CD14-positive monocyte (primary cell): ENCODE results near the gene COMP. TPM values are rescaled to one million over a fixed set of nuclear protein-coding genes. Genes with fewer than 3 reads are reported as not detected.

Source experiments
- DNase-seq, 3 donors: peaks; one replicate each; pipeline ENCODE4 v3.0.0-alpha.2; 2011 to 2022
- H2AFZ ChIP-seq: 2 replicates; pipeline ENCODE4 v1.6.0; 2012; ENCODE audit warnings: mild to moderate bottlenecking, low read depth, low read length, inconsistent platforms; ENCODE audit not compliant: insufficient read depth, poor library complexity, severe bottlenecking
- H3K27ac ChIP-seq, 2 donors: 1 replicate in 1 of 2; 2 replicates in 1 of 2; pipeline ENCODE4 v1.5.1; 2012 to 2013; ENCODE audit warnings: low read length in 2 of 2, control low read depth in 1 of 2, inconsistent platforms in 1 of 2, low read depth in 1 of 2, mild to moderate bottlenecking in 1 of 2
- H3K27me3 ChIP-seq, 2 donors: one replicate each; pipeline versions ENCODE4 v1.6.0 to v1.6.1; 2011 to 2013; ENCODE audit warnings: low read length in 2 of 2; ENCODE audit not compliant: control insufficient read depth in 2 of 2, insufficient read depth in 2 of 2
- H3K36me3 ChIP-seq, 2 donors: replicated peaks in 1 of 2; 1 replicate in 1 of 2; 2 replicates in 1 of 2; pipeline versions ENCODE4 v1.5.1 to v1.6.1; 2012 to 2013; ENCODE audit warnings: low read length in 2 of 2, control low read depth in 1 of 2, inconsistent platforms in 1 of 2, mild to moderate bottlenecking in 1 of 2; ENCODE audit not compliant: insufficient read depth in 2 of 2, control insufficient read depth in 1 of 2
- H3K4me1 ChIP-seq, 2 donors: 1 replicate in 1 of 2; 2 replicates in 1 of 2; pipeline versions ENCODE4 v1.5.1 to v1.6.1; 2012 to 2013; ENCODE audit warnings: low read length in 2 of 2, control low read depth in 1 of 2, inconsistent platforms in 1 of 2, mild to moderate bottlenecking in 1 of 2, moderate library complexity in 1 of 2; ENCODE audit not compliant: insufficient read depth in 2 of 2, control insufficient read depth in 1 of 2
- H3K4me2 ChIP-seq: replicated peaks from 2 replicates; pipeline ENCODE3; 2012; ENCODE audit warnings: low read length, moderate library complexity, mild to moderate bottlenecking; ENCODE audit not compliant: poor library complexity, severe bottlenecking; ENCODE audit errors: extremely low read depth
- H3K4me3 ChIP-seq, 3 experiments: fragments of 200-600 bp in 1 of 3; sonication (generic) in 1 of 3; replicated peaks in 1 of 3; 1 replicate in 2 of 3; 2 replicates in 1 of 3; pipeline ENCODE4 v1.5.1; 2011 to 2013; ENCODE audit warnings: low read length in 3 of 3, mild to moderate bottlenecking in 3 of 3, control low read depth in 2 of 3, low read depth in 2 of 3, inconsistent platforms in 1 of 3, moderate library complexity in 1 of 3
- H3K79me2 ChIP-seq: 2 replicates; pipeline ENCODE4 v1.6.0; 2012; ENCODE audit warnings: mild to moderate bottlenecking, control low read depth, inconsistent platforms, low read length, moderate library complexity; ENCODE audit not compliant: insufficient read depth
- H3K9ac ChIP-seq: 2 replicates; pipeline ENCODE4 v1.6.0; 2017; ENCODE audit warnings: low read length, mild to moderate bottlenecking; ENCODE audit not compliant: insufficient read depth, poor library complexity, severe bottlenecking
- H3K9me3 ChIP-seq, 2 donors: replicated peaks in 1 of 2; 1 replicate in 1 of 2; 2 replicates in 1 of 2; pipeline versions ENCODE4 v1.5.1 to v1.6.1; 2012 to 2013; ENCODE audit warnings: low read length in 2 of 2, control low read depth in 1 of 2; ENCODE audit not compliant: control insufficient read depth in 1 of 2, insufficient read depth in 1 of 2
- H4K20me1 ChIP-seq: 2 replicates; pipeline ENCODE4 v1.6.0; 2012; ENCODE audit warnings: mild to moderate bottlenecking, low read length, control low read depth, moderate library complexity; ENCODE audit not compliant: insufficient read depth
- H3K27ac Mint-ChIP-seq, 7 donors: one replicate each; pipeline ENCODE4 v1.8.0; 2020; ENCODE audit warnings: mild to moderate bottlenecking in 7 of 7, mixed read lengths in 7 of 7, moderate library complexity in 6 of 7, inconsistent platforms in 2 of 7
- H3K27me3 Mint-ChIP-seq, 3 donors: one replicate each; pipeline ENCODE4 v1.8.0; 2021 to 2022; ENCODE audit warnings: low read depth in 3 of 3, mild to moderate bottlenecking in 3 of 3, mixed read lengths in 3 of 3, moderate library complexity in 3 of 3, inconsistent platforms in 1 of 3
- H3K36me3 Mint-ChIP-seq, 2 donors: one replicate each; pipeline ENCODE4 v1.8.0; 2020; ENCODE audit warnings: mixed read lengths in 2 of 2, inconsistent platforms in 1 of 2, mild to moderate bottlenecking in 1 of 2
- H3K4me1 Mint-ChIP-seq: one replicate; pipeline ENCODE4 v1.8.0; 2020; ENCODE audit warnings: mild to moderate bottlenecking, mixed read lengths
- H3K4me3 Mint-ChIP-seq, 2 donors: one replicate each; pipeline ENCODE4 v1.8.0; 2020; ENCODE audit warnings: mild to moderate bottlenecking in 2 of 2, mixed read lengths in 2 of 2, moderate library complexity in 1 of 2
- H3K9me3 Mint-ChIP-seq, 7 donors: one replicate each; pipeline ENCODE4 v1.8.0; 2020 to 2022; ENCODE audit warnings: mixed read lengths in 7 of 7, mild to moderate bottlenecking in 6 of 7, moderate library complexity in 6 of 7, inconsistent platforms in 2 of 7
- WGBS: methylation state at CpG from one replicate; pipeline ENCODE4 v1.1.5; 2013; ENCODE audit warnings: missing lambda C conversion rate; ENCODE audit not compliant: insufficient coverage; 5-methylcytosine and 5-hydroxymethylcytosine counted together
- intact Hi-C, 2 donors: fragments of 100-400 bp; cut with micrococcal nuclease; formaldehyde crosslinking; loops; one replicate each; pipeline versions ENCODE4 v1.15.0 to v1.15.1; 2023
- polyA plus RNA-seq, 3 donors: library from polyadenylated mRNA; depleted of rRNA in 1 of 3; unstranded in 2 of 3; stranded (reverse) in 1 of 3; fragments of 300-500 nt in 2 of 3; fragments of >200 nt in 1 of 3; fragmentation: Illumina TruSeq in 2 of 3; gene quantifications; 1 replicate in 2 of 3; 2 replicates in 1 of 3; pipeline ENCODE4 v1.2.3, GENCODE V29; 2012 to 2021
- TF ChIP-seq, protein P1 (sequence below): fragments of 200-600 bp; IDR thresholded peaks from one replicate; pipeline ENCODE4 v1.8.0; 2022; ENCODE audit warnings: antibody characterized with exemption, mild to moderate bottlenecking

COMP gene
- polyA plus RNA-seq, 3 donors = not detected

DNA sequence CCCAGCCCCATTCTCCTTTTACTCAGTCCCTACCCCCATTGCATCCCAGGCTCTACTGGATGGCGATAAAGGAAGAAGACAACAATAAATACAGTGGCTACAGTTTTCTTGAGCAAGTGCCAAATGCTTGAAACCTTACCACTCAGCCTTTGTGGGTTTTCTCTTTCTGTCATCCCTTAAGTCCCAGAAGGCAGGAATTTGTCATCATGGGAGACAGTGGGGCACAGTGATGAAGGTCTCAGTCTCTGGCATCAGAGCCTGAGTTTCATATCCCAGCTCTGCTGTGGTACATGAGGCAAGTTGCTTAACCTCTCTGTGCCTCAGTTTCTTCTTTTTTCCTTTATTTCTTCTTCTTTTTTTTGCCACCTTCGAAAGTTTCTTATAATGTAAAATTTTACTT, 5.1 kb upstream of the COMP start:
- intact Hi-C loops = no loop called here
- Mint-ChIP-seq H3K9me3 (peaks cover 0 to 7% (median 1%) of the 10 kb centered on the region in 7 donors), H3K4me1 (peaks cover 1% of the 10 kb centered on the region), H3K27ac (no peak overlapping the region), H3K4me3 (peak overlapping the region in 1 of 2 donors; percentile 64), H3K27me3 (peaks cover 70 to 75% (median 71%) of the 10 kb centered on the region in 3 donors), H3K36me3 (no peaks in the 10 kb centered on the region)
- Histone ChIP-seq H3K9me3 (no peaks in the 10 kb centered on the region), H3K4me1 (no peaks in the 10 kb centered on the region), H3K79me2 (no peaks in the 10 kb centered on the region), H3K4me2 (no peak overlapping the region), H3K27ac (no peak overlapping the region), H3K9ac (no peak overlapping the region), H4K20me1 (no peaks in the 10 kb centered on the region), H3K36me3 (no peaks in the 10 kb centered on the region), H3K27me3 (peaks cover 24 to 75% of the 10 kb centered on the region in 2 donors), H2AFZ (no peak overlapping the region), H3K4me3 (no peak overlapping the region)
- no CpG with 5 or more reads among the region's 2 CpGs for WGBS
- TF ChIP-seq, protein P1, sequence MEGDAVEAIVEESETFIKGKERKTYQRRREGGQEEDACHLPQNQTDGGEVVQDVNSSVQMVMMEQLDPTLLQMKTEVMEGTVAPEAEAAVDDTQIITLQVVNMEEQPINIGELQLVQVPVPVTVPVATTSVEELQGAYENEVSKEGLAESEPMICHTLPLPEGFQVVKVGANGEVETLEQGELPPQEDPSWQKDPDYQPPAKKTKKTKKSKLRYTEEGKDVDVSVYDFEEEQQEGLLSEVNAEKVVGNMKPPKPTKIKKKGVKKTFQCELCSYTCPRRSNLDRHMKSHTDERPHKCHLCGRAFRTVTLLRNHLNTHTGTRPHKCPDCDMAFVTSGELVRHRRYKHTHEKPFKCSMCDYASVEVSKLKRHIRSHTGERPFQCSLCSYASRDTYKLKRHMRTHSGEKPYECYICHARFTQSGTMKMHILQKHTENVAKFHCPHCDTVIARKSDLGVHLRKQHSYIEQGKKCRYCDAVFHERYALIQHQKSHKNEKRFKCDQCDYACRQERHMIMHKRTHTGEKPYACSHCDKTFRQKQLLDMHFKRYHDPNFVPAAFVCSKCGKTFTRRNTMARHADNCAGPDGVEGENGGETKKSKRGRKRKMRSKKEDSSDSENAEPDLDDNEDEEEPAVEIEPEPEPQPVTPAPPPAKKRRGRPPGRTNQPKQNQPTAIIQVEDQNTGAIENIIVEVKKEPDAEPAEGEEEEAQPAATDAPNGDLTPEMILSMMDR = no peak
- no peak for DNase-seq

DNA sequence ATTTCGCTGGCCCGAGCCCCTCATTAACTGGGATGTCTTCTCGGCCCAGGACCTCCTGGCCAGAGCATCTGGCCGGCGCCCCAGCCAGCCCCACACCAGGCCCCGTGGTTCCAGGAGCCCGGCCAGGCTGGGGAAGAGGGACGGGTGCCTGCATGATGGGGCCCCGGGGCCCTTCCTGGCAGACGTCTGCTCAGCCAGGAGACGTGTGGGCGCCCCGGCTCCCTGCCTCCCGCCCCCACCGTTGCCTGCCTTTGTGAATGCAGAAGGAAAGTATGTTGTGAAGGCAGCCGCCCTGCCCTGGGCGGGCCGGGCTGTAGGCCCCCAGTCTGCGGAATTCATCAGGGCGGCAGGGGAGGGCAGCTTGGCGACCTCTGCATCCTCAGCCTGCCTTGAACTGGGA, 4.4 kb upstream of the COMP start:
- H3K4me3 Mint-ChIP-seq = peak overlapping the region in 1 of 2 donors; percentile 55
- H3K79me2 ChIP-seq = no peaks in the 10 kb centered on the region
- no peaks in the 10 kb centered on the region for H3K36me3 Mint-ChIP-seq
- no peak overlapping the region for H3K4me3 ChIP-seq
- TF ChIP-seq, protein P1 = no peak
- H3K4me2 ChIP-seq = no peak overlapping the region
- H3K4me1 Mint-ChIP-seq = peaks cover 6% of the 10 kb centered on the region
- peaks cover 3 to 5% of the 10 kb centered on the region in 2 donors for H3K4me1 ChIP-seq
- WGBS = 9% methylated on average over 21 of the region's 21 CpGs
- H3K27me3 ChIP-seq = peaks cover 30 to 81% of the 10 kb centered on the region in 2 donors
- no peak overlapping the region for H3K9ac ChIP-seq
- no peak overlapping the region for H2AFZ ChIP-seq
- no peaks in the 10 kb centered on the region for H3K36me3 ChIP-seq
- no peak overlapping the region for H3K27ac Mint-ChIP-seq
- no peaks in the 10 kb centered on the region for H4K20me1 ChIP-seq
- H3K9me3 Mint-ChIP-seq = peaks cover 0 to 12% (median 2%) of the 10 kb centered on the region in 7 donors
- intact Hi-C loops = no loop called here
- no peaks in the 10 kb centered on the region for H3K9me3 ChIP-seq
- no peak for DNase-seq
- H3K27ac ChIP-seq = no peak overlapping the region
- H3K27me3 Mint-ChIP-seq = peaks cover 72 to 80% (median 74%) of the 10 kb centered on the region in 3 donors
